ENCODE data around the gene TCAP. TPM values are rescaled to one million over a fixed set of nuclear protein-coding genes. Genes with fewer than 3 reads are reported as not detected.
A peak's percentile ranks its signal among the peaks of the same experiment; 100 is the strongest.

Gene TCAP
- total and polyA plus RNA-seq, 9 donors = 212 to 460 (median 328) TPM

- 50% methylated on average over 2 of the region's 15 CpGs for WGBS (ENCODE audit: insufficient coverage)
- H3K4me3 ChIP-seq (ENCODE audit: low read length) = no peak overlapping the region
- H3K27me3 ChIP-seq (ENCODE audit: control insufficient read depth, insufficient read depth, low read length) = no peaks in the 10 kb centered on the region
- H3K36me3 ChIP-seq (ENCODE audit: control insufficient read depth, insufficient read depth, low read length) = peaks cover 50% of the 10 kb centered on the region
- H3K27ac ChIP-seq (ENCODE audit: low read length) = peak overlapping the region; percentile 71
- no peaks in the 10 kb centered on the region for H3K9me3 ChIP-seq (replicated peaks; ENCODE audit: control insufficient read depth, low read depth, low read length)
- DNase-seq = peak; percentile 57
- peaks cover 48% of the 10 kb centered on the region for H3K4me1 ChIP-seq (ENCODE audit: control insufficient read depth, insufficient read depth, low read length)
Observed at GRCh38 chr17:39659279-39660010, 5.7 kb upstream of the TCAP start.

DNA sequence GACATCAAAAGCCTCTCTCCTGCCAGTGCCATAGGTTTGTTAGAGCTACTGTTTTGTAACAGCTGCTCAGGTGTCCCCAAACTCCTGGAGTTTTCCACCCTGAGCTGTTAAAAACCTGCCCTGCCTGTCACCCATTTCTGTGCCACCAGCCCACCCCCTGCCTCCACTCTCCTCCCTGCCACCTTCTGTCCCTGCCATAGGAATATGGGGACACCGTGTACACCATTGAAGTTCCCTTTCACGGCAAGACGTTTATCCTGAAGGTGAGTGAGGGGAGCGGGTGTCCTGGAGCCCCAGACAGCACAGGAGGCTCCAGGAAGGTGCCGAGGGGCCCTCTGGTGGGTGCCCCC lies 5.2 kb upstream of the TCAP start:
- Histone ChIP-seq H3K4me1 (ENCODE audit: control insufficient read depth, insufficient read depth, low read length) (peaks cover 53% of the 10 kb centered on the region), H3K4me3 (ENCODE audit: low read length) (no peak overlapping the region), H3K27me3 (ENCODE audit: control insufficient read depth, insufficient read depth, low read length) (no peaks in the 10 kb centered on the region), H3K9me3 (replicated peaks; ENCODE audit: control insufficient read depth, low read depth, low read length) (no peaks in the 10 kb centered on the region), H3K27ac (ENCODE audit: low read length) (peak overlapping the region; percentile 71), H3K36me3 (ENCODE audit: control insufficient read depth, insufficient read depth, low read length) (peaks cover 48% of the 10 kb centered on the region)
- no peak for DNase-seq
- 90% methylated on average over 5 of the region's 5 CpGs for WGBS (ENCODE audit: insufficient coverage)

- peak; percentile 57 for DNase-seq
- H3K4me3 ChIP-seq (ENCODE audit: low read length) = no peak overlapping the region
- peaks cover 59% of the 10 kb centered on the region for H3K4me1 ChIP-seq (ENCODE audit: control insufficient read depth, insufficient read depth, low read length)
- peaks cover 48% of the 10 kb centered on the region for H3K36me3 ChIP-seq (ENCODE audit: control insufficient read depth, insufficient read depth, low read length)
- 84% methylated on average over 35 of the region's 35 CpGs for WGBS (ENCODE audit: insufficient coverage)
- peaks cover under 1% of the 10 kb centered on the region for H3K27me3 ChIP-seq (ENCODE audit: control insufficient read depth, insufficient read depth, low read length)
- H3K9me3 ChIP-seq (replicated peaks; ENCODE audit: control insufficient read depth, low read depth, low read length) = no peaks in the 10 kb centered on the region
- H3K27ac ChIP-seq (ENCODE audit: low read length) = peak overlapping the region; percentile 71
Observed at GRCh38 chr17:39660397-39661385, 4.5 kb upstream of the TCAP start.

DNA sequence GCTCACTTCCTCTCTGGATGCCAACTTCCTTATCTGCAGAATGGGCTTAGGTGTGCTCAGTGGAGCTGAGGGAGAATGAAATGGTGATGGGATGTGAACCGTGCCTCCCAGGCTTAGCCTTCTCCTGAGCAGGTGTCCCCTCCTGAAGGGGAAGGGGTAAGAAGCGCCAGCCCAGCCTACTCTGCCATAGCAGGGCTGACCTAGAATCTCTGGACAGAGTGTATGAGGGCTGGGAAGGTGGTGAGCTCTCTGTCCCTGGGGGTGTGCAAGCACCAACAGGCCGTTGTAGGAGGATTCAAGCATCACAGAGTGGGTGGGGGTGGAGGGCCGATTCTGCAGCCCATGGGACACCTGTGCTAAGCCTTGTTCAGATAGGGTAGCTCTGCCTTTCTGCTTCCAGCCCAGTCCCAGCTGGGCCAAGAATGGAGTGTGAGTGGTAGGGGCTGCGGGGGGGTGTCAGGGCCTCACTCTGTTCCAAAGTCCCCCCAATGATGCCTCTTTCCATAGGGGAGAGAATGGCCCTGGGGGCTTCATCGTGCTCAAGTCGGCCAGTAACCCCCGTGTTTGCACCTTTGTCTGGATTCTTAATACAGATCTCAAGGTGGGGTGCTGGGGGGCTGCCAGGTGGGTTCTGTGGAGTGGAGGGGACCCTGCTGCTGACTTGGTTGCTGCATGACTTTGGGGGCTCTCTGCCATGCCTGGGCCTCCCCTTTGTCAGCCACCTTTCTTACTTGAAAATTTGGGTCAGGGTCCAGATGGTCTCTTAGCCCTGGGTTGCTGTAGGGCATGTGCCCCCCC lies 3.2 kb upstream of the TCAP start:
- DNase-seq = no peak
- Histone ChIP-seq H3K4me1 (ENCODE audit: control insufficient read depth, insufficient read depth, low read length) (peaks cover 72% of the 10 kb centered on the region), H3K9me3 (replicated peaks; ENCODE audit: control insufficient read depth, low read depth, low read length) (no peaks in the 10 kb centered on the region), H3K4me3 (ENCODE audit: low read length) (no peak overlapping the region), H3K27ac (ENCODE audit: low read length) (peak overlapping the region; percentile 42), H3K27me3 (ENCODE audit: control insufficient read depth, insufficient read depth, low read length) (peaks cover 13% of the 10 kb centered on the region), H3K36me3 (ENCODE audit: control insufficient read depth, insufficient read depth, low read length) (peaks cover 48% of the 10 kb centered on the region)
- WGBS (ENCODE audit: insufficient coverage) = 67% methylated on average over 2 of the region's 8 CpGs

GRCh38 chr17:39662551-39663339 lies 2.4 kb upstream of the TCAP start:
- Histone ChIP-seq H3K4me3 (ENCODE audit: low read length) (no peak overlapping the region), H3K9me3 (replicated peaks; ENCODE audit: control insufficient read depth, low read depth, low read length) (no peaks in the 10 kb centered on the region), H3K36me3 (ENCODE audit: control insufficient read depth, insufficient read depth, low read length) (peaks cover 44% of the 10 kb centered on the region), H3K27me3 (ENCODE audit: control insufficient read depth, insufficient read depth, low read length) (peaks cover 21% of the 10 kb centered on the region), H3K27ac (ENCODE audit: low read length) (no peak overlapping the region), H3K4me1 (ENCODE audit: control insufficient read depth, insufficient read depth, low read length) (peaks cover 80% of the 10 kb centered on the region)
- WGBS (ENCODE audit: insufficient coverage) = 80% methylated on average over 17 of the region's 22 CpGs
- DNase-seq = no peak

DNA sequence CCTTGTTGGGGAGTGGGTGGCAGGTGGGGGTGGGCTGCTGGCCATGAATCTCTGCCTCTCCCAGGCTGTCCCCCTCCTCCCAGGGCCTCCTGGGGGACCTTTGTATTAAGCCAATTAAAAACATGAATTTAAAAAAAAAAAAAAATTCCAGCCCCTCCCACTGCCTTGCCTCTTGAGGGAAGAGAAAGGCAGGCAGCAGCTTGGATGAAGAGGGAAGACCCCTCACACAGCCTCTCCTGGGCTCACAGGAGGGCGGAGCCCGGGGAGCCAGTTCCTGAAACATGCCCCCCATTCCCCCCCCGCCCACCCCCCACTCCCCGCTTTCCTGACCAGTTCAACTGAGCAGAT lies 1.8 kb upstream of the TCAP start:
- peaks cover 25% of the 10 kb centered on the region for H3K27me3 ChIP-seq (ENCODE audit: control insufficient read depth, insufficient read depth, low read length)
- no peak overlapping the region for H3K27ac ChIP-seq (ENCODE audit: low read length)
- H3K4me3 ChIP-seq (ENCODE audit: low read length) = no peak overlapping the region
- peaks cover 82% of the 10 kb centered on the region for H3K4me1 ChIP-seq (ENCODE audit: control insufficient read depth, insufficient read depth, low read length)
- no peak for DNase-seq
- H3K9me3 ChIP-seq (replicated peaks; ENCODE audit: control insufficient read depth, low read depth, low read length) = no peaks in the 10 kb centered on the region
- no CpG with 5 or more reads among the region's 4 CpGs for WGBS (ENCODE audit: insufficient coverage)
- H3K36me3 ChIP-seq (ENCODE audit: control insufficient read depth, insufficient read depth, low read length) = peaks cover 38% of the 10 kb centered on the region

DNA sequence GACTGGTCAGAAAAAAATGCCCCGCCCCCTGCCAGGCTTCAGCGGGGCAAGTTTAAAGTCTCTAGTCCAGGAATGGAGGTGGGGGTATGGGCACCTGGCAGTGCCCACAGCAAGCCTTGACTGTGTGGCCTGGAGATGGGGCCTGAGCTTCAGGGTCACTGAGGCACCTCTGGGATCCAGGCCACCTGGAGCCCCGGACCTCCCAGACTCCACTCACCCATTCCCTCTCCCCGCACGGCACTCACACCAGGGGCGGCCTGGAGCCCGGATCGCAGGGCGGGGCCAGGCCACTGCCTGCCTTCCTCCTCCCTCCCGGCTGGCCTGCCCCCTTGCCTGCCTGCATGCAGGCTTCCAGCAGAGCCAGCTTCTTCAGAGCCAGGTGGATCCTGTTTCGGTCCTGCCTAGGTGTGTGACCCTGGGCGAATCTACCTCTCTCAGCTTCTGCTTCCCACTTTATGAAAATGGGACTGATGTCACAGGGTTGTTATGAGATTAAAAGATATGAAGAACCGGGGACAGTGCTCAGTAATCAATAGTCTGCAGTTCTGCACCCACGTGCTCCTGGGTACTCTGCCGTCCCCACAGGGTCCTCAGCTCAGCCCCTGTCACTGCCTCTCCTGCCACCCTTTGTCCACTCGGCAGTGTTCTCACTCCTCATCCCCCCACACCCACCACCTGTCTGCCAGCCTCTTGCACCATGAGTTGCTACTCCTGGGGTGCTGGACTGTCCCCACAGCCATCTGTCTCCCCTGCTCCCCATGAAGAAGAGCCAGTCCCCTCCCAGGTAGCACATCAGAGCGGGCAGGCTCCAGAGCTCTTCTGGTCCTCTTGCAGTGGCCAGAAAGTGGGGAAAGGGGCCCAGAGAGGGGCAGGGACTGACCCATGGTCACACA lies 1.2 kb upstream of the TCAP start:
- H3K9me3 ChIP-seq (replicated peaks; ENCODE audit: control insufficient read depth, low read depth, low read length) = no peaks in the 10 kb centered on the region
- peaks cover 33% of the 10 kb centered on the region for H3K36me3 ChIP-seq (ENCODE audit: control insufficient read depth, insufficient read depth, low read length)
- 33% methylated on average over 13 of the region's 17 CpGs for WGBS (ENCODE audit: insufficient coverage)
- H3K27ac ChIP-seq (ENCODE audit: low read length) = peak overlapping the region; percentile 95
- no peak overlapping the region for H3K4me3 ChIP-seq (ENCODE audit: low read length)
- peaks cover 31% of the 10 kb centered on the region for H3K27me3 ChIP-seq (ENCODE audit: control insufficient read depth, insufficient read depth, low read length)
- peaks cover 87% of the 10 kb centered on the region for H3K4me1 ChIP-seq (ENCODE audit: control insufficient read depth, insufficient read depth, low read length)
- DNase-seq = no peak

DNA sequence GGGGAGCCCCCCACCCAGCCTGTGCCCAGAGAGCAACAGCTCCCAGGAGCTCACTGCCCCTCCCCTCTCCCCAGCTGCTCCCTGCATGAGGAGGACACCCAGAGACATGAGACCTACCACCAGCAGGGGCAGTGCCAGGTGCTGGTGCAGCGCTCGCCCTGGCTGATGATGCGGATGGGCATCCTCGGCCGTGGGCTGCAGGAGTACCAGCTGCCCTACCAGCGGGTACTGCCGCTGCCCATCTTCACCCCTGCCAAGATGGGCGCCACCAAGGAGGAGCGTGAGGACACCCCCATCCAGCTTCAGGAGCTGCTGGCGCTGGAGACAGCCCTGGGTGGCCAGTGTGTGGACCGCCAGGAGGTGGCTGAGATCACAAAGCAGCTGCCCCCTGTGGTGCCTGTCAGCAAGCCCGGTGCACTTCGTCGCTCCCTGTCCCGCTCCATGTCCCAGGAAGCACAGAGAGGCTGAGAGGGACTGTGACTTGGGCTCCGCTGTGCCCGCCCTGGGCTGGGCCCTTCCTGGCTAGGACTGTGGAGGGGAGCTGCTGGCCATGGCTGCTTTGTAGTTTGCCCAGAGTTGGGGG lies 584 bp downstream of the TCAP start:
- Histone ChIP-seq H3K4me1 (ENCODE audit: control insufficient read depth, insufficient read depth, low read length) (peaks cover 76% of the 10 kb centered on the region), H3K9me3 (replicated peaks; ENCODE audit: control insufficient read depth, low read depth, low read length) (no peaks in the 10 kb centered on the region), H3K36me3 (ENCODE audit: control insufficient read depth, insufficient read depth, low read length) (peaks cover 17% of the 10 kb centered on the region), H3K27me3 (ENCODE audit: control insufficient read depth, insufficient read depth, low read length) (peaks cover 49% of the 10 kb centered on the region), H3K4me3 (ENCODE audit: low read length) (peak overlapping the region; percentile 52), H3K27ac (ENCODE audit: low read length) (peak overlapping the region; percentile 95)
- WGBS (ENCODE audit: insufficient coverage) = 66% methylated on average over 13 of the region's 17 CpGs
- peak; percentile 54 for DNase-seq

Data from muscle of leg (tissue), 11 donors.